Measurements from ENCODE around the gene CNTNAP2.
"Not testable (repeated sequence)": the region's sequence is repeated elsewhere in the genome, so short reads cannot be mapped to it uniquely, and the experiment has no call there.

CNTNAP2 gene

GRCh38 chr7:147048864-147049263 lies 932.3 kb downstream of the CNTNAP2 start:
- no peak for DNase-seq

GRCh38 chr7:147052818-147053217 lies 936.2 kb downstream of the CNTNAP2 start:
- no peak for DNase-seq

- DNase-seq: no peak
Measured at GRCh38 chr7:147053746-147054145, 937.1 kb downstream of the CNTNAP2 start.

- no peak for DNase-seq
Measured at GRCh38 chr7:147060070-147060469, 943.5 kb downstream of the CNTNAP2 start.

- DNase-seq: no peak
Measured at GRCh38 chr7:147062897-147063296, 946.3 kb downstream of the CNTNAP2 start.

GRCh38 chr7:147068842-147069241 lies 952.2 kb downstream of the CNTNAP2 start:
- no peak for DNase-seq

- no peak for DNase-seq
Measured at GRCh38 chr7:147069771-147070170, 953.2 kb downstream of the CNTNAP2 start.

GRCh38 chr7:147070886-147071285 lies 954.3 kb downstream of the CNTNAP2 start:
- DNase-seq: no peak

GRCh38 chr7:147071536-147071935 lies 954.9 kb downstream of the CNTNAP2 start:
- DNase-seq: no peak

- no peak for DNase-seq
Measured at GRCh38 chr7:147078312-147078711, 961.7 kb downstream of the CNTNAP2 start.

GRCh38 chr7:147079083-147079482 lies 962.5 kb downstream of the CNTNAP2 start:
- DNase-seq: no peak

GRCh38 chr7:147079921-147080420 lies 963.4 kb downstream of the CNTNAP2 start:
- DNase-seq: no peak

GRCh38 chr7:147081117-147081516 lies 964.5 kb downstream of the CNTNAP2 start:
- no peak for DNase-seq

GRCh38 chr7:147089051-147089461 lies 972.5 kb downstream of the CNTNAP2 start:
- no peak for DNase-seq

GRCh38 chr7:147089608-147090007 lies 973.0 kb downstream of the CNTNAP2 start:
- DNase-seq: no peak

GRCh38 chr7:147096629-147097028 lies 980.0 kb downstream of the CNTNAP2 start:
- DNase-seq: no peak

- no peak for DNase-seq
Measured at GRCh38 chr7:147103224-147103623, 986.6 kb downstream of the CNTNAP2 start.

GRCh38 chr7:147106746-147107145 lies 990.1 kb downstream of the CNTNAP2 start:
- DNase-seq: no peak

GRCh38 chr7:147114525-147114924 lies 997.9 kb downstream of the CNTNAP2 start:
- DNase-seq: not testable (repeated sequence)

- DNase-seq: no peak
Measured at GRCh38 chr7:147136352-147136751, 1019.8 kb downstream of the CNTNAP2 start.

GRCh38 chr7:147145194-147145593 lies 1028.6 kb downstream of the CNTNAP2 start:
- no peak for DNase-seq

- DNase-seq: no peak
Measured at GRCh38 chr7:147146169-147146568, 1029.6 kb downstream of the CNTNAP2 start.

- DNase-seq: no peak
Measured at GRCh38 chr7:147151661-147152060, 1035.1 kb downstream of the CNTNAP2 start.

GRCh38 chr7:147153571-147153970 lies 1037.0 kb downstream of the CNTNAP2 start:
- no peak for DNase-seq

GRCh38 chr7:147161405-147161804 lies 1044.8 kb downstream of the CNTNAP2 start:
- DNase-seq: no peak
